NB4 (cell line): ENCODE results near the gene B4GALT3.

Experiments used
- CTCF ChIP-seq: IDR thresholded peaks from one replicate; pipeline ENCODE4 v1.5.1; 2012; ENCODE audit warnings: low read depth, low read length
- MAX ChIP-seq: IDR thresholded peaks from 2 replicates; pipeline ENCODE4 v1.6.1; 2011; ENCODE audit warnings: low read depth, low read length
- POLR2A ChIP-seq: IDR thresholded peaks from 2 replicates; pipeline ENCODE4 v1.6.1; 2011; ENCODE audit warnings: mild to moderate bottlenecking; ENCODE audit not compliant: insufficient read length; ENCODE audit errors: extremely low read depth

- TF ChIP-seq CTCF (no peak), POLR2A (no peak), MAX (peak; percentile 66)
Observed at GRCh38 chr1:161185282-161185682, 8.0 kb upstream of the B4GALT3 start.
